ENCODE data around the gene GRB10.

- TF ChIP-seq CTCF (IDR thresholded peaks at IDR 0.05; ENCODE audit: low read depth, low read length, missing input control): no peak
- no peak for TF ChIP-seq EGR1 (IDR thresholded peaks at IDR 0.05; ENCODE audit: low read depth in 2 of 2)
- TF ChIP-seq ZBTB33 (IDR thresholded peaks at IDR 0.05): no peak
- TF ChIP-seq RAD21 (IDR thresholded peaks at IDR 0.05): no peak
- TF ChIP-seq MAX (IDR thresholded peaks at IDR 0.05): no peak
- no peak for TF ChIP-seq FOXA1 (IDR thresholded peaks at IDR 0.05)
- TF ChIP-seq JUND (IDR thresholded peaks at IDR 0.05): no peak
- TF ChIP-seq RXRA (IDR thresholded peaks at IDR 0.05): no peak
- TF ChIP-seq GABPA (IDR thresholded peaks at IDR 0.05 in 1 of 2, conservative IDR thresholded peaks at IDR 0.05 in 1 of 2): no peak
- no peak for TF ChIP-seq ATF3 (IDR thresholded peaks at IDR 0.05)
- TF ChIP-seq NR2F2 (IDR thresholded peaks at IDR 0.05): no peak
- no peak for TF ChIP-seq YY1 (IDR thresholded peaks at IDR 0.05)
These were observed 95.6 kb downstream of the GRB10 start for GRCh38 chr7:50687096-50687495.
